ENCODE measurements around the gene DNAH8.

Gene DNAH8

GRCh38 chr6:38724343-38724742 lies 9.2 kb downstream of the DNAH8 start:
- H3K9me3 ChIP-seq (ENCODE audit: control insufficient read depth in 1 of 2, low read length in 2 of 2) = no peaks in the 10 kb centered on the region
- no peak overlapping the region for H3K4me3 ChIP-seq (ENCODE audit: low read depth in 1 of 2, low read length in 2 of 2)
- no peaks in the 10 kb centered on the region for H3K36me3 ChIP-seq (ENCODE audit: control insufficient read depth in 1 of 2, insufficient read depth in 2 of 2, low read length in 2 of 2)
- no peak overlapping the region for H3K27ac ChIP-seq (ENCODE audit: low read length)
- no peaks in the 10 kb centered on the region for H3K4me1 ChIP-seq (ENCODE audit: control insufficient read depth in 1 of 2, insufficient read depth in 2 of 2, low read length in 2 of 2)
- no peaks in the 10 kb centered on the region for H3K27me3 ChIP-seq (ENCODE audit: low read depth, low read length)

- H3K4me3 ChIP-seq (ENCODE audit: low read depth in 1 of 2, low read length in 2 of 2) = no peak overlapping the region
- no peaks in the 10 kb centered on the region for H3K36me3 ChIP-seq (ENCODE audit: control insufficient read depth in 1 of 2, insufficient read depth in 2 of 2, low read length in 2 of 2)
- no peaks in the 10 kb centered on the region for H3K27me3 ChIP-seq (ENCODE audit: low read depth, low read length)
- H3K27ac ChIP-seq (ENCODE audit: low read length) = no peak overlapping the region
- peaks cover 2 to 5% of the 10 kb centered on the region in 2 donors for H3K4me1 ChIP-seq (ENCODE audit: control insufficient read depth in 1 of 2, insufficient read depth in 2 of 2, low read length in 2 of 2)
- H3K9me3 ChIP-seq (ENCODE audit: control insufficient read depth in 1 of 2, low read length in 2 of 2) = no peaks in the 10 kb centered on the region
Observed at GRCh38 chr6:38725414-38726183, 10.5 kb downstream of the DNAH8 start.

- no peak overlapping the region for H3K27ac ChIP-seq (ENCODE audit: low read length)
- no peaks in the 10 kb centered on the region for H3K36me3 ChIP-seq (ENCODE audit: control insufficient read depth in 1 of 2, insufficient read depth in 2 of 2, low read length in 2 of 2)
Observed at GRCh38 chr6:38728203-38728602, 13.1 kb downstream of the DNAH8 start.

GRCh38 chr6:38730140-38730862 lies 15.2 kb downstream of the DNAH8 start:
- Histone ChIP-seq H3K9me3 (ENCODE audit: control insufficient read depth in 1 of 2, low read length in 2 of 2) (peaks cover 0 to 4% of the 10 kb centered on the region in 2 donors), H3K4me1 (ENCODE audit: control insufficient read depth in 1 of 2, insufficient read depth in 2 of 2, low read length in 2 of 2) (peaks cover 3 to 7% of the 10 kb centered on the region in 2 donors), H3K27me3 (ENCODE audit: low read depth, low read length) (no peaks in the 10 kb centered on the region), H3K27ac (ENCODE audit: low read length) (no peak overlapping the region), H3K36me3 (ENCODE audit: control insufficient read depth in 1 of 2, insufficient read depth in 2 of 2, low read length in 2 of 2) (no peaks in the 10 kb centered on the region), H3K4me3 (ENCODE audit: low read depth in 1 of 2, low read length in 2 of 2) (no peak overlapping the region)

More at GRCh38 chr6:38728203-38728602, 13.1 kb downstream of the DNAH8 start:
- H3K27me3 ChIP-seq (ENCODE audit: low read depth, low read length) = no peaks in the 10 kb centered on the region
- H3K9me3 ChIP-seq (ENCODE audit: control insufficient read depth in 1 of 2, low read length in 2 of 2) = no peaks in the 10 kb centered on the region
- H3K4me1 ChIP-seq (ENCODE audit: control insufficient read depth in 1 of 2, insufficient read depth in 2 of 2, low read length in 2 of 2) = peaks cover 3 to 7% of the 10 kb centered on the region in 2 donors
- no peak overlapping the region for H3K4me3 ChIP-seq (ENCODE audit: low read depth in 1 of 2, low read length in 2 of 2)

GRCh38 chr6:38736951-38737350 lies 21.8 kb downstream of the DNAH8 start:
- Histone ChIP-seq H3K27me3 (ENCODE audit: low read depth, low read length) (no peaks in the 10 kb centered on the region), H3K36me3 (ENCODE audit: control insufficient read depth in 1 of 2, insufficient read depth in 2 of 2, low read length in 2 of 2) (no peaks in the 10 kb centered on the region), H3K27ac (ENCODE audit: low read length) (no peak overlapping the region), H3K4me1 (ENCODE audit: control insufficient read depth in 1 of 2, insufficient read depth in 2 of 2, low read length in 2 of 2) (no peaks in the 10 kb centered on the region), H3K9me3 (ENCODE audit: control insufficient read depth in 1 of 2, low read length in 2 of 2) (peaks cover 0 to 8% of the 10 kb centered on the region in 2 donors), H3K4me3 (ENCODE audit: low read depth in 1 of 2, low read length in 2 of 2) (no peak overlapping the region)

- Histone ChIP-seq H3K4me1 (ENCODE audit: control insufficient read depth in 1 of 2, insufficient read depth in 2 of 2, low read length in 2 of 2) (no peaks in the 10 kb centered on the region), H3K36me3 (ENCODE audit: control insufficient read depth in 1 of 2, insufficient read depth in 2 of 2, low read length in 2 of 2) (no peaks in the 10 kb centered on the region), H3K4me3 (ENCODE audit: low read depth in 1 of 2, low read length in 2 of 2) (no peak overlapping the region), H3K9me3 (ENCODE audit: control insufficient read depth in 1 of 2, low read length in 2 of 2) (peaks cover 0 to 8% of the 10 kb centered on the region in 2 donors), H3K27ac (ENCODE audit: low read length) (no peak overlapping the region), H3K27me3 (ENCODE audit: low read depth, low read length) (no peaks in the 10 kb centered on the region)
Observed at GRCh38 chr6:38738261-38738660, 23.1 kb downstream of the DNAH8 start.

GRCh38 chr6:38739532-38739931 lies 24.4 kb downstream of the DNAH8 start:
- H3K27me3 ChIP-seq (ENCODE audit: low read depth, low read length) = no peaks in the 10 kb centered on the region

GRCh38 chr6:38749473-38749872 lies 34.4 kb downstream of the DNAH8 start:
- H3K4me3 ChIP-seq (ENCODE audit: low read depth in 1 of 2, low read length in 2 of 2) = no peak overlapping the region
- H3K27me3 ChIP-seq (ENCODE audit: low read depth, low read length) = no peaks in the 10 kb centered on the region
- no peak overlapping the region for H3K27ac ChIP-seq (ENCODE audit: low read length)
- no peaks in the 10 kb centered on the region for H3K9me3 ChIP-seq (ENCODE audit: control insufficient read depth in 1 of 2, low read length in 2 of 2)
- H3K4me1 ChIP-seq (ENCODE audit: control insufficient read depth in 1 of 2, insufficient read depth in 2 of 2, low read length in 2 of 2) = no peaks in the 10 kb centered on the region
- H3K36me3 ChIP-seq (ENCODE audit: control insufficient read depth in 1 of 2, insufficient read depth in 2 of 2, low read length in 2 of 2) = no peaks in the 10 kb centered on the region

More at GRCh38 chr6:38739532-38739931, 24.4 kb downstream of the DNAH8 start:
- Histone ChIP-seq H3K27ac (ENCODE audit: low read length) (no peak overlapping the region), H3K36me3 (ENCODE audit: control insufficient read depth in 1 of 2, insufficient read depth in 2 of 2, low read length in 2 of 2) (no peaks in the 10 kb centered on the region), H3K4me1 (ENCODE audit: control insufficient read depth in 1 of 2, insufficient read depth in 2 of 2, low read length in 2 of 2) (no peaks in the 10 kb centered on the region), H3K9me3 (ENCODE audit: control insufficient read depth in 1 of 2, low read length in 2 of 2) (peaks cover 0 to 8% of the 10 kb centered on the region in 2 donors), H3K4me3 (ENCODE audit: low read depth in 1 of 2, low read length in 2 of 2) (no peak overlapping the region)

- Histone ChIP-seq H3K4me3 (ENCODE audit: low read depth in 1 of 2, low read length in 2 of 2) (no peak overlapping the region), H3K4me1 (ENCODE audit: control insufficient read depth in 1 of 2, insufficient read depth in 2 of 2, low read length in 2 of 2) (no peaks in the 10 kb centered on the region), H3K27ac (ENCODE audit: low read length) (no peak overlapping the region), H3K27me3 (ENCODE audit: low read depth, low read length) (no peaks in the 10 kb centered on the region), H3K9me3 (ENCODE audit: control insufficient read depth in 1 of 2, low read length in 2 of 2) (no peaks in the 10 kb centered on the region), H3K36me3 (ENCODE audit: control insufficient read depth in 1 of 2, insufficient read depth in 2 of 2, low read length in 2 of 2) (no peaks in the 10 kb centered on the region)
Observed at GRCh38 chr6:38750968-38751615, 36.0 kb downstream of the DNAH8 start.

GRCh38 chr6:38753707-38754106 lies 38.6 kb downstream of the DNAH8 start:
- no peaks in the 10 kb centered on the region for H3K36me3 ChIP-seq (ENCODE audit: control insufficient read depth in 1 of 2, insufficient read depth in 2 of 2, low read length in 2 of 2)
- H3K4me3 ChIP-seq (ENCODE audit: low read depth in 1 of 2, low read length in 2 of 2) = no peak overlapping the region
- no peaks in the 10 kb centered on the region for H3K9me3 ChIP-seq (ENCODE audit: control insufficient read depth in 1 of 2, low read length in 2 of 2)
- no peak overlapping the region for H3K27ac ChIP-seq (ENCODE audit: low read length)
- no peaks in the 10 kb centered on the region for H3K4me1 ChIP-seq (ENCODE audit: control insufficient read depth in 1 of 2, insufficient read depth in 2 of 2, low read length in 2 of 2)
- H3K27me3 ChIP-seq (ENCODE audit: low read depth, low read length) = no peaks in the 10 kb centered on the region

- Histone ChIP-seq H3K4me1 (ENCODE audit: control insufficient read depth in 1 of 2, insufficient read depth in 2 of 2, low read length in 2 of 2) (no peaks in the 10 kb centered on the region), H3K27ac (ENCODE audit: low read length) (no peak overlapping the region), H3K9me3 (ENCODE audit: control insufficient read depth in 1 of 2, low read length in 2 of 2) (no peaks in the 10 kb centered on the region), H3K4me3 (ENCODE audit: low read depth in 1 of 2, low read length in 2 of 2) (no peak overlapping the region), H3K27me3 (ENCODE audit: low read depth, low read length) (no peaks in the 10 kb centered on the region), H3K36me3 (ENCODE audit: control insufficient read depth in 1 of 2, insufficient read depth in 2 of 2, low read length in 2 of 2) (no peaks in the 10 kb centered on the region)
Observed at GRCh38 chr6:38755207-38755606, 40.1 kb downstream of the DNAH8 start.

Data from muscle layer of duodenum (tissue), 2 donors.